Fibroblast of peridontal ligament (primary cell): ENCODE data around the gene PCDHGC3.
A peak's percentile ranks its signal among the peaks of the same experiment; 100 is the strongest.

Experiments used
- DNase-seq: peaks from one replicate; pipeline ENCODE4 v3.0.0-alpha.2; 2010; ENCODE audit errors: extremely low read depth

The PCDHGC3 gene

DNA sequence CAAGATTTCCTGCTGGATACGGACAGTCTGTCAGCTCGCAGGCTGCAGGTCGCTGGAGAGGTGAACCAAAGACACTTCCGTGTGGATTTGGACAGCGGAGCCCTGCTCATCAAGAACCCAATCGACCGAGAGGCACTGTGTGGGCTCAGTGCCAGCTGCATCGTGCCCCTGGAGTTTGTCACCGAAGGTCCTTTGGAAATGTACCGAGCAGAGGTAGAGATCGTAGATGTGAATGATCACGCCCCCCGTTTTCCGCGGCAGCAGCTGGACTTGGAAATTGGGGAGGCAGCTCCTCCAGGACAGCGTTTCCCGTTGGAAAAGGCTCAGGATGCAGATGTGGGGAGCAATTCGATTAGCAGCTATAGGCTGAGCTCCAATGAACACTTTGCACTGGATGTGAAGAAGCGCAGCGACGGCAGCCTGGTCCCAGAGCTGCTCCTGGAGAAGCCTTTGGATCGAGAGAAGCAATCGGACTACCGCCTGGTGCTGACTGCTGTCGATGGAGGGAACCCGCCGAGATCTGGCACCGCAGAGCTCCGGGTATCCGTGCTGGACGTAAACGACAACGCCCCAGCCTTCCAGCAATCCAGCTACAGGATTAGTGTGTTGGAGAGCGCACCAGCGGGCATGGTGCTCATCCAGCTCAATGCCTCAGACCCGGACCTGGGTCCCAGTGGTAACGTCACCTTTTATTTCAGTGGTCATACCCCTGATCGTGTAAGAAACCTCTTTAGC is 9.7 kb downstream of the PCDHGC3 start:
- no peak for DNase-seq

GRCh38 chr5:141486091-141486490 is 10.3 kb downstream of the PCDHGC3 start:
- DNase-seq: no peak

GRCh38 chr5:141487131-141487530 is 11.4 kb downstream of the PCDHGC3 start:
- no peak for DNase-seq

DNA sequence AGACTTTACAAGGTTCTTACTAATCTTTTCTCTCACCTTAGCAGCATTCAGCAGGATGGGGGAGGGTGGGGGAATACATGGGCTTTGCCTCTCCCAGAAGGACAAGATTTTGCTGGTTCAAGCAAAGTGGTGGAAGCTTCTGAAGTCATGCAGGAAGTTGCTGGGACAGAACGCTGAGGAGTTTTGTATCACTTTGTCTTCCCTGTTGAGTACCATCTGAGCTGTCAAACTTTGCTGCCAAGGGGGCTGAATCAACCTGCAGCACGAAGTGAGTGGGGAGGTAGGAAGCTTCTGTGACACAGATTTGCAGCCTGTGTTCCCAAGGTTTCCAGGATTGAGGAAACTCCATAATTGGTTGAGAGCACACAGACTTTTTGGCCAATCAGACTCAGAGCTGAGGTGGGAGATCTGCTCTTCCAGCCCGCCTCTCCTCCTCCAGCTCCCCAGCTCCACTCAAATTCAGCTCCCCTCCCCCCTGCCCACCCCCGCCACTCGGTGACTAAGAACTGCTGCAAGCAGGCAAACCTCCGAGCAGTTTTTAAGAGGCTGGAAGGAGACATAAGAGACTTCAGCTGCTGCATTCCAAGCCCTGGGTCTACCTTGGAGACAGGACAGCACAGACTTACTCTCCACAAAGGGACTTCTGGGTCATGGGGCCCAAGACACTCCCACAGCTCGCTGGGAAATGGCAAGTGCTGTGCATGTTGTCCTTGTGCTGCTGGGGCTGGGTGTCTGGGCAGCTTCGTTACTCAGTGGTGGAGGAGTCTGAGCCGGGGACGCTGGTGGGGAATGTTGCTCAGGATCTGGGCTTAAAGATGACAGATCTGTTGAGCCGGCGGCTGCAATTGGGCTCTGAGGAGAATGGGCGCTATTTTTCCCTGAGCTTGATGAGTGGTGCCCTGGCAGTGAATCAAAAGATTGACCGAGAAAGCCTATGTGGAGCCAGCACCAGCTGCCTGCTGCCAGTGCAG is 13.1 kb downstream of the PCDHGC3 start, which contains the start of gene PCDHGC5:
TSS of gene PCDHGC5 (plus strand) at position 491 of the 971 bp plus-strand sequence. CDS start at position 651, 160 bp downstream.
- DNase-seq: peak; percentile 73

- DNase-seq: no peak
These were observed 14.1 kb downstream of the PCDHGC3 start for GRCh38 chr5:141489841-141490240.

GRCh38 chr5:141490271-141490670 is 14.5 kb downstream of the PCDHGC3 start:
- DNase-seq: no peak

GRCh38 chr5:141490771-141491170 is 15.0 kb downstream of the PCDHGC3 start:
- DNase-seq: no peak

- DNase-seq: no peak
These were observed 15.8 kb downstream of the PCDHGC3 start for GRCh38 chr5:141491323-141492167.

- DNase-seq: no peak
These were observed 16.6 kb downstream of the PCDHGC3 start for GRCh38 chr5:141492168-141492885.

DNA sequence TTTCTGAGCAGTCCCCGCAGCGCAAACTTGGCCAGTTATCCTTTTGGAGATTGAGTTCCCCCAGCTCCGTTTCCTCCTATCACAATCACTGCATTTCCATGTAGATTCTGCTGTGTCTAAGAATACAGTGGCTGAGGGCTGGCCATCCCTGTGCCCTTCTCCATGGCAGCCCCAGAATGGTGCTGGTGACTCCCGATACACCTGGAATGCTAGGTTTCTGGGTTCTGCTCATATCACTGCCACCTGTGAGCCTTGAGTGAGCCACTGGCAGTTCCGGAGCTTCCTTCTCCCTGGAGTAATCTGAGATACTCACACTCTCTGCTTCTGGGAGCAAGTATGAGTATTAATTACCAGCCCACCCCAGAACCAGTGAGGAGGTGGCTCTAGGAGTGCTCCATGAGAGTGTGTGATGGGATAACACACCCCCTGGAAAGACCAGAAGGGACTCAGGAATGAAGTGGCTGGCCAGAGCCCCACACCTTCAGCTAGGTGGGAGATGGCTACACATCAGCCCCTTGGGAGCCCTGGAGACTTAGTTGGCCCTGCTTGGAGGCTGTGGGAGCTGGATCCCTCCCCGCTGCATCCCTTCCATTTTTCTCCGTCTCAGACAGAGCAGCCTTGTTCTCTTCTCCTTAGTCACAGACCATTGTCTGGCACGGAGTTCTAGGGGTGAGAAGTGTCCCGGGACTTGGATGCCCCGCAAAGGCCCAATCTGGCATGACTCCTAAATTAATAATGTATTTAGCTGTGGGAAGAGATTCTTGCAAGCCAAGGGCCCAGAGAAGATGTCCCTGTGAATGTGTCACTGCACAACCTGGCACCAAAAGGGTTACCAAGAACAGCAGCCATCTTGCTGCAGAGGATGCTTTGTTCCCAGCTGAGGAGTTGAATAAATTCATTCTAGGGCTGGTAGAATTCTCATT is 18.0 kb downstream of the PCDHGC3 start:
- peak; percentile 39 for DNase-seq

- no peak for DNase-seq
These were observed 19.1 kb downstream of the PCDHGC3 start for GRCh38 chr5:141494761-141495452.

DNA sequence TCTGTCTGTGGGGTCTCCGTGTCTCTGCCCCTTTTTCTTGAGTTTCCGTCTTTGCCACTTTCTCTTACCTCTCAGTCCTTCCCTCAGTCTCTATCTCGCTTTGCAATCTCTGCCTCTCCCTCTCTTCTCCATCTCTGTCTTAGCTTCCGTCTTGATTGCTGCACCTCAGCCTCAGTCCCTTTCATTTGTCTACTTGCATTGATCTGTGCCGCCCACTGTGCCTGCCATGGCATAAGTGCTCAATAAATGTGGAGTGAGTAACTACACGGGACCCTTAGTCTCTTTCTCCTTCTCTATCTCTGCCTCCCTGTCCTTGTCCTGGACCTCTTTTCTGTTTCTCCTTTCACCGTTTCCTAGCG is 19.7 kb downstream of the PCDHGC3 start:
- no peak for DNase-seq

DNA sequence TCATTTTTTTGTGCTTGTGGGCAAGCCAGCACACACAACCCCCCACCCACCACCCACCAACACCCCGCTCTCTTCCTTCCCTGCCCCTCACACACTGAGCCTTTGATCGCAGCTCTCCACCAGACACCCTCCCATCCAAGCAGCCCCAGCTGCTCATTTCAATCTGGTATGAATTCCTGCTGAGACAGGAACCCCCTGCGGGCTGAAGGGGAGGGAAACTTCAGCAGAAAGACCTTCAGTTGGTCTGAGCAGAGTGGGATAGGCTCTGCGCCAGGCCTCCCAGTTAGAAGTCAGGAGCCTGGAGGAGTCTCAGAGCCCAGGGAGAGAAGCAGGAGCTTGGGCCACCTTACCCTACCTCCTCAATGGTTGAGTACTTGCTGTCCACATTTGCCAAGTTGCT is 20.3 kb downstream of the PCDHGC3 start:
- no peak for DNase-seq

DNA sequence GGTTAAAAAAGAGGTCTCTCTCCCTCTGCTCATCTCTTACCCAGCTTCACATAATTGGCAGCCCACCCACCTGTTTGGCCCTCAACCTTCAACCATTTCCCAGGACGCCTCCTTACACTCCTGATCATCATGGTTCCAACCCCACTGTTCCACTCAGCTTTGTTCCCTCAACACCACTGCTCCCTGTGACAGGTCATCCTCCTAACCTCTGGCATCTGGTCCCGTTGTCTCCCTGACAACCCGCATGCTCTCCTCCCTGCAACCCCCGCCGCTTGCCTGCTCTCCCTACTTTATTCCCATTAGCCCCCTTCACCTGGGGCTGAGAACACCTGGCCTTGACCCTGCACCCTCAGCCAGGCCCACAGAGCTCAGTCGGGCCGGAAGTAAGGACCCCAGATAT is 26.0 kb downstream of the PCDHGC3 start:
- no peak for DNase-seq

DNA sequence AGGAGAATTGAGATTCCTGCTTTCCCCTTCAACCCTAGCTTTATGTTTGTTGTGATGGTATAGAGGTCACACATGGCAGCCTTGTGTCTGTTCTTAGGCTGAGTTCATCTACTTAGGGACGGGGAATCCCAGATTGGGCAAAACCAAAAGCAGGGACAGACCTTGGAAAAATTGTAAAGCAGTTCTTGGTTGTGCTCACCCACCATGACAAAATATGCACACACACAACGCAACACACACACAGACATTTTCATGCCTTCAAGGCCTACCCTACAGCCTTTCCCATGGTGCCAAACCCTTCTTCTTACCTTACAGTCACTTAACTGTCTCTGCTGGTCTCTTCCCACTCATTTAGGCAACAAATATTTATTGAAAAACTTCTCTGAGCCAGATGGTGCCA is 27.9 kb downstream of the PCDHGC3 start:
- DNase-seq: no peak

- DNase-seq: no peak
These were observed 28.4 kb downstream of the PCDHGC3 start for GRCh38 chr5:141504216-141504615.

GRCh38 chr5:141506381-141507155 is 30.8 kb downstream of the PCDHGC3 start:
- no peak for DNase-seq

DNA sequence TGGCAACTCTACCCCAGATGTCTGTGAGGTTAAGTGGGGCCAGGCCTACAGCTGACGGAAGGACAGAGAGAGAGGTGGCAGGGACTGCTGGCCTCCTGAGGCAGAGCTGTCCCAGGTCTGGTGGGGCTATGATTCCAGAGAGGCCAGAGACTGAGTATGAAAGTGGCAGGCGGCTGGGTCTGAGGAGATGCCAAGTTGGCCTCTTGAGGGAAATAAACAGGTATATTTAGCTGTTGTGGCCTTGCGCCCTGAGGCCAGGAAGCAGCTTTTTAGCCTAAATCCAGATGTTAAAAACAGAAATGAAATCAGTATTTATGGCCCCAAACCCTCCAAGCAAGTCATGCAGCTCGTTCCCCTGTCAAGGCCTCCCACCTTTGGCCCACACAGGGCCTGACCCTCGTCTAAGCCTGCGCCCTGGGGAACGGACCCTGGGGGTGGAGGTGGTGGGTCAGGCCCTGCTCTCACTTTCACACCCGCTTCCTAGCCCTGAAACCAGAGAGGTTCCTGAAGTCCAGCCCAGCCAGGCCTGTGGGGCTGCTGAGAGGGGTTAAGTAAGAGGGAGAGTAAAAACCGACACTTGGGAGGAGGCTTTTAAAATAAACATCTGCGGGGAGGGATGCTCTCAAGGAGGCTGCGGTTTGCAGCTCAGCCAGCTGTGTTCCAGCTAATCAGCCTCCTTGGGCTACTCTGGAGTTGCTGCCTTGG is 31.8 kb downstream of the PCDHGC3 start:
- peak; percentile 97 for DNase-seq
